GM04504 (cell line): ENCODE measurements around the gene NCKAP1.
"Not testable (repeated sequence)": the region's sequence is repeated elsewhere in the genome, so short reads cannot be mapped to it uniquely, and the experiment has no call there.

Experiments used
- DNase-seq: peaks from one replicate; pipeline ENCODE4 v3.0.0-alpha.2; 2012; ENCODE audit warnings: low read depth

NCKAP1 gene

GRCh38 chr2:183038341-183039300, at the start of gene NCKAP1:
NCKAP1 (minus strand) TSS chr2:183038457; CDS start chr2:183038099, 358 bp downstream.
- DNase-seq = peak; percentile 67

GRCh38 chr2:183081911-183082310, 43.7 kb upstream of the NCKAP1 start:
- DNase-seq = no peak

GRCh38 chr2:183079139-183079775, 41.0 kb upstream of the NCKAP1 start:
- no peak for DNase-seq

GRCh38 chr2:183078464-183079138, 40.3 kb upstream of the NCKAP1 start, which contains the start of gene DUSP19:
DUSP19 (plus strand) TSS chr2:183078747; CDS start chr2:183078934, 187 bp downstream.
- peak; percentile 59 for DNase-seq

- DNase-seq = no peak
Measured at GRCh38 chr2:183078163-183078463, 39.9 kb upstream of the NCKAP1 start.

GRCh38 chr2:183072177-183072576, 33.9 kb upstream of the NCKAP1 start:
- DNase-seq = no peak

GRCh38 chr2:183070942-183071844, 32.9 kb upstream of the NCKAP1 start:
- no peak for DNase-seq

- no peak for DNase-seq
Measured at GRCh38 chr2:183069174-183069573, 30.9 kb upstream of the NCKAP1 start.

GRCh38 chr2:183068561-183068960, 30.3 kb upstream of the NCKAP1 start:
- no peak for DNase-seq

GRCh38 chr2:183063083-183063482, 24.8 kb upstream of the NCKAP1 start:
- no peak for DNase-seq

GRCh38 chr2:183060571-183061231, 22.4 kb upstream of the NCKAP1 start:
- DNase-seq = no peak

- DNase-seq = no peak
Measured at GRCh38 chr2:183059561-183059960, 21.3 kb upstream of the NCKAP1 start.

- DNase-seq = no peak
Measured at GRCh38 chr2:183057333-183057985, 19.2 kb upstream of the NCKAP1 start.

- DNase-seq = no peak
Measured at GRCh38 chr2:183049420-183049819, 11.2 kb upstream of the NCKAP1 start.

- DNase-seq = not testable (repeated sequence)
Measured at GRCh38 chr2:183047486-183048125, 9.3 kb upstream of the NCKAP1 start.

GRCh38 chr2:183043580-183043979, 5.3 kb upstream of the NCKAP1 start:
- not testable (repeated sequence) for DNase-seq

GRCh38 chr2:183040604-183041003, 2.3 kb upstream of the NCKAP1 start:
- no peak for DNase-seq

GRCh38 chr2:183037553-183038340, 510 bp downstream of the NCKAP1 start:
- DNase-seq = no peak

GRCh38 chr2:183037074-183037552, 1.1 kb downstream of the NCKAP1 start:
- DNase-seq = no peak
